Right ventricle myocardium inferior (tissue), 1 donor: ENCODE measurements around the gene SH3TC1. TPM values are rescaled to one million over a fixed set of nuclear protein-coding genes. Genes with fewer than 3 reads are reported as not detected.

ENCODE experiments used
- ATAC-seq: fragments of 200-7000 bp; cut with Tn5 transposase; one replicate; pipeline ENCODE4 v1.9.1; 2020; ENCODE audit warnings: mild to moderate bottlenecking, moderate library complexity
- DNase-seq: peaks from one replicate; pipeline ENCODE4 v3.0.0; 2021; ENCODE audit errors: missing footprints
- intact Hi-C: fragments of 100-400 bp; cut with DNase I; formaldehyde crosslinking; loops from one replicate; pipeline ENCODE4 v1.11.0; 2022
- total RNA-seq: library from RNA; stranded (reverse); fragmentation: NEBNext Ultra II Directional; extraction: Animal tissue kit (Norgen Biotek cat#: 25700); gene quantifications from one replicate; pipeline ENCODE4 v1.2.1, GENCODE V29; 2021
- donor health status: DM: no; HTN: yes; CAD: no; lungs with severe emphysema.

SH3TC1 gene
- total RNA-seq, 1 donor from 2014 or later, result 11.2 TPM

DNA sequence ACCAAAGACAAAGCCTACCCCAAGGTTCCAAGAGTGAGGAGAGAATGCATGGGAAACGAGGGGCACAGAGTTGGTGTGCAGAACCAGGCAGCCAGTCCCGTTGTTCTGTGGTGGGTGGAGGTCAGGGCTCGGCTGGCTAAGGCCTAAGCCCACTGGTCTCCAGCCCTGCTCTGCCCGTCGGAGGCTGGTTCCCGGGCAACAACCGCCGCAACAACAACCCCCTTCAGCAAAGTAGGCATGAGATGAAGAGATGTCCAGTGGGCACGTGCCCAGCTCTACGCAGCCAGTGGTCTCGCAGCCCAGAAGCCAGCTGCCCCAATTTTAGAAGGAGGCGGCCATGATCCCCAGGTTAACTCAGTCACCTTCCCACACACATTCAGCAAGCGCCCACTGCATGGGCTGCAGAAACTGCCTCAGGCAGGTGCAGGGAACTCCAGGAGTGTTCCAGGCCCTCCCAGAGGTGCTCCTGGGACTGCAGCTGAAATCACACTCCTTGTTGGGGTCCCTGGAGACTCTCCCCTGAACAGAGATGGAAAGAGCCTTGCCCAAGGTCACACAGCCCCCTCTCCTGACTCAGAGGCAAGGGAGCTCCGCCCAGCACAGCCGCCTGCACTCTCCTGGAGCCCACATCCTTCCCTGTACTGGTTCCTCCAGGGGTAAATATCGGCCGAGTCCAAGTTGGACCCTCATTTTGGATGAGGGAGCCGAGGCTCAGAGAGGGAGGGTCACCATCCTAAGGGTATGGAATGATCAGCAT, 45.1 kb downstream of the SH3TC1 start:
- intact Hi-C loops, result loop anchor here (5.0 kb wide), 2 partner anchors 62 to 348 kb away; partner anchors contain the start of gene CPZ
- ATAC-seq, result no peak
- peak; percentile 35 for DNase-seq

DNA sequence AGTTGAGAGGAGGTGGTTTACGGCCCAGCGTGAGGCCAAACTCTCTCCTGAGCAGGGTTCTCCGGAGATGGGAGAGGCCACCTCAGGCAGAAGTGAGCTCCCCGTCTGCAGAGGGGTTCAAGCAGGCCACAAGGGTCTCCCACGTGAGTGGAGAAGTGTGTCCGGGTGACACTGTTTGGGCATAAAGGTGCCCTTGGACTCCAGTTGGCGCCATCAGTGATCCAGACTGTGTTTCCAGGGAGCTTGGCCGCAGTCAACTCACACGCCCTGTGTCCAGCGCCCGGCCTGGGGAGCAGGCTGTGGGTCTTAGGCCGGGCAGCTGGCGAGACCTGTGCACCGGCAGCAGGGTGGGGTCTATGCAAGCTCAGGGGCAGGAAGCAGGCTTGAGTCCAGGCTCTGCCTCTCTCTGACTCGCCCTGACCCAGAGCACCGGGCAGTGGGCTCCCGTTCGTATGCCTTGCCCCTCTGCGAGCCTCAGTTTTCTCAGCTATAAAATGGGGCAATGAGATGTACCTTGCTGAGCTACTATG, 45.9 kb downstream of the SH3TC1 start:
- DNase-seq, result peak; percentile 43
- intact Hi-C loops, result loop anchor here (5.0 kb wide), 2 partner anchors 63 to 347 kb away; partner anchors contain the start of gene CPZ
- no peak for ATAC-seq

DNA sequence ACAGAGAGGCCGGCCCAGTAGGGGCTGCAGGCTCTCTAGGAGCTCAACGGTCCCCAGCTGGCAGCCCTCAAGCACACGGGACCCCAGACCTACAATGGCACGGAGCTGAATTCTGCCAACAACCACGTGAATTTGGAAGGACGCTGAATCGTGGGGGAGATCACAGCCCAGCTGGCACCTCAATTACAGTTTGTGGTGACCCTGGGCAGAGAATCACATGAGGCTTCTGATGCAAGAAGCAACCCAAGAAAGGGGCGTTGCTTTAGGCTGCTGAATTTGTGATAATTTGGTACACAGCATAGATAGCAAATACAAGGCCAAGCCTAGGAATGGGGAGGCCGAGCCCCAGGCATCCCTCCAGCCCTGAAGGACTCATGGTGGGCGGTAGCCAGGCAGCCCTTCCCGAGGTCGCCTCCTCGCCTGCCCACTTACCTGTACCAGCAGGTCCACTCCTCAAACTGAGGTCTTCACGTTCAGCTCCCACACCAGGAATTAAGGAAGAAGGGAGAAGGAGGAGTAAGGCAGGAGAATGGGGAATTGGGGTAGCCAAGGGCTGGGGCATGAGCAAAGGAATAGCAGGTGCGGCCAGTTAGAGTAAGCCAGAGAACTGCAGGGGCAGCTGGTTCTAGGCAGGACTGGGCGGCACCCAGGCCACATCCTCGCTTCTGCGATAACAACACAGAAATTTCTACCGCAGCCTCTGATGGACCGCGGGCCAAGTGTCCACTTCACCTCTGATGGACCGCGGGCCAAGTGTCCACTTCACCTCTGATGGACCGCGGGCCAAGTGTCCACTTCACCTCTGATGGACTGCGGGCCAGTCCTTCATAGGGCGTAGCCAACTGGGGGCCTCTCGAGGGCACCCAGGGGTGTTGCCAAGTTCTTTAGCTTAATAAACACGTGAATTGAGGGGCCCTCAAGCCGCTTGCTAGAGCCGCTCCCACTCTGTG, 47.1 kb downstream of the SH3TC1 start:
- intact Hi-C loops, result no loop called here
- DNase-seq (peak; percentile 45), ATAC-seq (no peak)

DNA sequence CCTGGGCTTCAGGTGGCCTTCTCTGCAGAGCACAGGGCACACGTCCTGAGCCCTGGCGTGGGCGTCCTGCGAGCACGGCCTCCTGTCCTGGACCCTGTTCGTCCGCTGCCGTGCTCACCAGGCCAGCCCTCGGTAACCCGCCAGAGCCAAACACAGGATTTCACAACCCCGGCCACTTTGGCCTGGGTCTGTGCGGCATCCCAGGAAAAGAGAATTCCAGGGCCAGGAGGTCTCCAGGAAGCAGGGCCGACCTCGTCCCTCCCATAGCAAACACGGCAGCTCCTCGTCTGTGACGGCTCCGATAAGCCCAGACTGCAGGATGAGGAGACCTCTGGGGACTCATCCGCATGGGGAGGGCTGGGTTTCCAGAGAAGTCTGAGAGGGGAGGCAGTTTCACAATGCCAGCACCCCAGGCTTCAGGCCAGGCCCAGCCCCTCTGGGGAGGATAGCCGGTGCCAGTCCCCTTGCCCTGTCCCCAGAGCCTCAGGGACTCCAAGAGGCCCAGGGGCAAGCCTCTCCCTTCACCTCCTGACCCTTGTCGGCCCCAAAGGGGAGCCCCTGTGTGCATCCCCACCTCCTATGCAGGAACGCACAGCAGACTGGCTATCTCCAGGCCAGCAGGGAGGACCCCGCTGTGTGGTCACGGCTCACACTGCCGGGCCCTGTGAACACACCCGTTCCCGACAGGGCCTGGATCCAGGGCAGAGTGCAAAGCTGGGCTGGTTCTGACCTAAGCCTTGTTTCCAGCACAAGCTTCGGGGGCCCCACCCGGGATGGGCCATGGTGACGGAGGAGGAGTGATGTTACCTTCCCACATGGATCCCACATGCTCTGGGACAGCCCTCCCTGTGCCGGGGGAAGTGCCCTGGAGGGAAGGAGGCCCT, 48.2 kb downstream of the SH3TC1 start:
- intact Hi-C loops, result no loop called here
- ATAC-seq (peak; percentile 88), DNase-seq (peak; percentile 88)

DNA sequence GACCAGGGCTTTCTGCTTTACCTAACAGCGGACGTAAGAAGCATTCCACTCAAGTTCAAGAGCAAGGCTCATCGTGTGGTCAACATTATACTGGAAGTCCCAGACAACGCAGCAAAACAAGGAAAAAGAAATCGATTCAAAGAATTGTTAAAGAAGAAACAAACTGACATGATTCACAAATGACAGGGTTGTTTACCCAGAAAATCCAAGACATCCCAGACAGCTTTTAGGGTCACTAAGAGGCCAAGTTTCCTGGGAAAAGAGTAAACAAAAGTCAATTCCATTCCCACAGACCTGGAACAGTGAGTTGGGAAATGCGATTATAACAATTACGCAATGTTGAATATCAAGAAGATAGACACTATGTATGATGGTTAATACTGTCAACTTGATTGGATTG, 49.0 kb downstream of the SH3TC1 start:
- DNase-seq (no peak), ATAC-seq (no peak)
- intact Hi-C loops, result no loop called here

DNA sequence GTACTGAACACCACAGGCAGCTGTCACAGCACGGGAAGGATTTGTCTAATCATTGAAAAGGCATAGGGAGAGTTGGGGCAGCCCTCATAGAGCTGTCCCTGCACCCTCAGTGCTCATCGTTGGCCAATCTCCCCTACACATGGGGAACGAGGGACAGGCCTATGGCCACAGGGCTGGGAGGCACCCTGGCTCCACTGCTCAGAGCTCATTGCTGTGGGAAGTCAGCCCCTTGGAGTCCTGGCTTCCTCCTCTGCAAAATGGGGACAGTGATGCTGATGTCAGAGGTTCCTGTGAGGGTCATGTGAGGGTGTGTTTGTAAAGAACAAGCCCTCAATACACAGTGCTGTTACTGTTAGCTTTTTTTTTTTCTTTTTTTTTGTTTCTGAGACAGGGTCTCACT, 51.1 kb downstream of the SH3TC1 start:
- intact Hi-C loops, result no loop called here
- ATAC-seq, result no peak
- DNase-seq, result peak; percentile 49

DNA sequence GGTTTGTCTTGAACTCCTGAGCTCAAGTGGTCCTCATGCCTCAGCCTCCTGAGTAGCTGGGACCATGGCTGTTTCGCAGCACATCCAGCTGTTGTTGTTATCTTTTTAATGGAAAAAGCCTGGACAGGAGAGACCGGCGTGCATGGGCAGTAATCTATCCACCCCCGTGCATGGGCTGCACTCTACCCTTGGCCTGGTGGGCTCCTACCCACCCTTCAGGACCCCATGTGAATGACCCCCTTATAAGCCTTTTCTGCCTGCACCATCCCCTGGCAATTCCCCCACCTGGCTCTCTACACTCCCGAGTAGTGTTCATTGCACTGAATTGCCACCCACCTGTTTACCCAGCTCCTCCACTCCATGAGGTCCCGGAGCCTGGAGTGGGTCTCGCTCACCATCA, 51.5 kb downstream of the SH3TC1 start:
- DNase-seq (no peak), ATAC-seq (no peak)
- intact Hi-C loops, result no loop called here

DNA sequence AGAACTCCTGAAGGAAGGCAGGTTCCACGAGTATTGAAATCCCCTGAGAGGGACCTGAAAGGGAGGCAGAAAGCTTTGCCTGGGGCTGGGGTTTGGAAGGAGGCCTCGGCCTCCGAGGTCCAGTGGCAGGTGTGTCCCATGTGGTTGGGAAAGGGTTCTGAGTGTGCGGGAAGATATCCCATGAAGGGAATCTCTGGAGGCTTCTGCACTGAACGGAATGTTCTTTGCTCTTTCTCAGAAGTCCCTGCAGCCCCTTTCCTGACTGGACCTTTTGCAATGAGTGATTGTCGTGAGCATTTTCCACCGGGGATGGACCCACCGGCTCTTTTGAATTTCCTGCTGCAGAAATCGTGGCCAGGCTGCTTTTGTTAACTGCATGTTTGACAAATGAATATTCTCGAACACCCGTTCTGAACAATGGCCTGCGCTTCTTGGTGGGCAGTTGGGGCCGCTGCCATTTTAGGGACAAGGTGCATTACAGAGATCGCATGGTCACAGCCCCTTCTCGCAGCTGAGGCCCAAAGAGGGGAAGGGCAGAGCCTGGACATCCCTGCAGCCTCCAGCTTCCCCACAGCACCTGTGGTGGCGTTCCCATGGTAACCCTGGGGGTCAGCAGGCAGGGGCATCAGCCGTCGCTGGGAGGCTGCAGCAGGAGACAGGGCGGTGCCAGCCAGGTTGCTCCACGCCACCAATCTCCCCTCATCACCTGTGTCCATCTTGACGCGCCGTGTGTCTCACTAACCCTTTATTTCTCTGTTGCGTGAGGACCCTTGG, 52.2 kb downstream of the SH3TC1 start:
- intact Hi-C loops, result no loop called here
- DNase-seq, result peak; percentile 39
- no peak for ATAC-seq

DNA sequence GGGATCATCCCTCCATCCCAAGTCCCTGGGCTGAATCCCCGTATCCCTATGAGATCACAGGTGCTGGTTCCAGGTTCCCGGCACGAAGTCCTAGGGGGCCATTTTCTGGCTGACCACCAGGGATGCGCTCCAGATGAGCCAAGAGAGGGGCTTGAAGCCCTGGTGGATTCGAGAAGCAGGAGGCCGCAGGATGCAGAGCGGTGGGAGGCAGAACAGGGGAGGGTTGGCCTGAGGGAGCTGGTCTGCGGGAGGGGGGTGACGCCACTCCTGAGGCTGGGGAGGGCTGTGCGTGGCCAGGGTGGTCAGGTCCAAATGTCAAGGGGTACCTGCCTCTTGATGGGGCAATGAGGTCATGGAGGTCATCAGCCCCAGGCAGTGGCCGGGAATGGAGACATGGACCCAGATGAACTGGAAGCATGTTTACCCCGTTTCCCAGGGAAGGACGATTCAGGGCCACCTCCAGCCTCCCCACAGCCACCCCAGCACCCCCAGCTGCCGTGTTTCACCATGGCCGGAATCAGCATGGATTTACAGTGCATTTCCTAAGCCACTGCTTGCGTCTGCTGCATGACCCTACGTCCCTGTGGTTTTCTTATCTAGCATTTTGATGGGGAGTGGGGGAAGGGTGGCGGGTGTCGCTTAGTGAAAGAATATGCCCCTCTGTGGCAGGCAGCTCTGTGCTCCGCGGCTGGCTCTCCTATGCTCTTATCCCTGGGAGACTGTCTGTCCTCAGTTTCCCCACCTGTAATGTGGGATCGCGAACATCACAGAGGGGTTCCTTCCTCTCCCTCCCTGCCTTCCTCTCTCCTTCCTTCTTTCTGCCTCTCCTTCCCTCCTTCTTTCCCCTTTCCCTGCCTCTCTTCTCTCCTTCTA, 53.4 kb downstream of the SH3TC1 start:
- peak; percentile 59 for DNase-seq
- intact Hi-C loops, result no loop called here
- no peak for ATAC-seq

DNA sequence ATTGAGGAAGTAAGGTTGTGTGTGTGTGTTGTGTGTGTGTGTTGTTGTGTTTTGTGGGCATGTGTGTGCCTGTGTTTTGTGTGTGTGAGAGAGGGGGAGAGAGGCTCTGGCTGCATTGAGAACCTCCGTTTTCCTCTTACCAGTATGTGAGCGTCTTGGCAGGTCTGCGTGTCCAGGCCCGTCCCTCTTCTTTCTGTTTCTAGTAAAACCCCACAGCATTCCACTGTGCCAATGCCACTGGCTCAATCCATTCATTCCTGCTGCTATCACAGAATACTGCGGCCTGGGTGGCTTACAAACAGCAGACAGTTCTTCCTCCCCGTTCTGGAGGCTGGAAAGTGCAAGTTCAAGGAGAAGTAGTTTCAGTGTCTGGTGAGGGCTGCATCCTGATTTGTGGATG, 55.0 kb downstream of the SH3TC1 start:
- no peak for DNase-seq
- intact Hi-C loops, result no loop called here
- no peak for ATAC-seq

DNA sequence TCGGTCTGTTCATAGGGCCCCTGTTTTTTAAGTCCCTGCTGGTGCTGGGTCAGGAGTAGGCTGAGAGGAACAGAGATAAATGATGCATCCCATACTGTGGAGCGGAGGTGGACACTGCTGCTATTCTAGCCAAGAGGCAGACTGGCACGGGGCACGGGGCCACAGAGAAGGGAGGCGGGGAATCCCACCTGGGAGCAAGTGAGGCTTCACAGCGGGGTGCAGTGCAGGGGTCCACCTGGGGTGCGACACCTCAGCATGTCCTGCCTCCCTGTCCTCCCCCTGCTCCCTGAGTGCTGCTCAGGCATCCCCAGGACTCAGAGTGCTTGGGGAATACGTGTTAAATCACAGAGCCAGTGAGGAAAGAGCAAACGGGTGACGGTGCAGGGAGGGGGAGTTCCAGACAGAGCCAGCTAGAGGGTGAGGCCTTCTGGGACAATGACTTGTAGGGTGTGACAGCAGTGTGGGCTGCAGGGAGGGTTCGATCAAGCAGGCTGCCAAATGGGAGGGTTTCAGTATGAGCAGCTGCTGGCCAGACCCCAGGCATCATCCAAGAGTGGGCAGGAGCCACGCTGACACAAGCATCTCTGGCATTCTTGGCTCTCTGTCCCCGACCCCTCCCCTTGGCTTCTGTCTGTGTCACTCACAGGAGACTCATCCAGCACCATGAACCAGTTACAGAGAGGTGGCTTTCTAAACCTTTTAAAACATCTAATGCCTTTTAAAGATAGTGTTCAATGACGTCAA, 56.8 kb downstream of the SH3TC1 start:
- DNase-seq, result peak; percentile 77
- intact Hi-C loops, result no loop called here
- ATAC-seq, result peak; percentile 76

DNA sequence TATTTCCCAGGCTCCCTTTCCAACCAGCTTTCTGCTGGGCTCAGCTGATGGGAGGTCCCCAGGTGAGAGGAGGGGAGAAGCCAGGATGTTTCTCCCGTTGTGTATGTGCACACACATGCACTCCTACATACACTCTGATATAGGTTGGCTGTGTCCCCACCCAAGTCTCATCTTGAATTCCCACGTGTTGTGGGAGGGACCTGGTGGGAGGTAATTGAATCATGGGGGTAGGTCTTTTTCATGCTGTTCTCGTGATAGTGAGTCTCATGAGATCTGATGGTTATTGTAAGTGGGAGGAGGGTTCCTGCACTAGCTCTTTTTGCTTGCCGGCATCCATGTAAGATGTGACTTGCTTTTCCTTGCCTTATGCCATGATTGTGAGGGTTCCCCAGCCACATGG, 58.8 kb downstream of the SH3TC1 start:
- intact Hi-C loops, result no loop called here
- DNase-seq (no peak), ATAC-seq (no peak)

DNA sequence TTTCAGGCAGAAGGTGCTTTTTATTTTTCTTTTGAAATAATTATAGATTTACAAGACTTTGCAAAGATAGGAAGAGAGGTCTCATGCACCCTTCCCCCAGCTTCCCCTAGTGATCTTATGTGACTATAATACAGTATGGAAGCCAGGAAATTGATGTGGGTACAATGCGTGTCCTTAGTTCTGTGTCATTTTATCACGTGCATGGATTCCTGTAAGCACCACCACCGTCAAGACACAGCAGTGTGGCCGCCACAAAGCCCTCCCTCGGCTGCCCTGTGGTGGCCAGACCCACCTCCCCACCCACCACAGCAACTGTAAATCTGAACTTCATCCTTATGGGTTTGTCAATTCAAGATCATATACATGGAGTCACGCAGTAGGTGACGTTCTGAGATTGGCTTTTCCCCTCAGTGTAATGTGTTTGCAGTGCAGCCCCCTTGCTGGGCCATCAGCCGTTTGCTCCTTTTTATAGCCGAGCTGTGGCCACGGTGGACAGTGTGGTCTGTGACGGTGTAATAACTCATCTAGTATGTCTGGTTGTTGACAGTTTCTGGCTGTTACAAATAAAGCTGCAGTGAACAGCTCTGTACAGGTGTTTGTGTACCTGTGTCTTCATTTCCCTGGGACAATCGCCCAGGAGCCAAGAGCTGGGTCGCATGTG, 59.6 kb downstream of the SH3TC1 start:
- ATAC-seq, result no peak
- no peak for DNase-seq
- intact Hi-C loops, result no loop called here

DNA sequence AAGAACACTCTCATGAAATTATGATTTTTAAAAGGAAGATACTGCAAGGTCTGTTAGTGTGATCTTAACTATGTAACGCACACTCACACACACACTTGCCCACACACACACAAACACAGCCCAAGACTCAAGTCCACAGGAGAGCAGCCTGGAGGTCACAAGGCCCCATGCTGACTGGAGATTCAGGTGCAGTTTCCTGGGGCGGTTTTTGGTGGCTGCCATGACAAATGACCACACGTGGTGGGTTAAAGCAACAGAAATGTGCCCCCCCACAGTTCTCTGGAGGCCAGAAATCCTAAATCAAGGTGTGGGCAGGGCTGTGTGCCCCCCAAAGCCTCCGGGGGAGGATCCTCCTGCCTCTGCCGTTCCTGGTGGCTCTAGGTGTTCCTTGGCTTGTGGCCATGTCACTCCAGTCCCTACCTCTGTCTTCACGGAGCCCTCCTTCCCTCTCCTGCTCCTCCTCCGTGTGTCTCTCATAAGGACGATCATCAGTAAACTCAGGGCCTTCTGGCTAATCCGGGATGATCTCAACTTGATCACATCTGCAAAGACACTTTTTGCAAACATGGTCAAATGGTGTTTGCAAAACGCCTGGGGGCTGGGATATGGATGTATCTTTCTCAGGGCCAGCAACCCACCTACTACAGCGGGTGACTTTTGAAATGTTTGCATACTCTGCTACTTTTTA, 60.8 kb downstream of the SH3TC1 start:
- intact Hi-C loops, result no loop called here
- ATAC-seq, result no peak
- no peak for DNase-seq

DNA sequence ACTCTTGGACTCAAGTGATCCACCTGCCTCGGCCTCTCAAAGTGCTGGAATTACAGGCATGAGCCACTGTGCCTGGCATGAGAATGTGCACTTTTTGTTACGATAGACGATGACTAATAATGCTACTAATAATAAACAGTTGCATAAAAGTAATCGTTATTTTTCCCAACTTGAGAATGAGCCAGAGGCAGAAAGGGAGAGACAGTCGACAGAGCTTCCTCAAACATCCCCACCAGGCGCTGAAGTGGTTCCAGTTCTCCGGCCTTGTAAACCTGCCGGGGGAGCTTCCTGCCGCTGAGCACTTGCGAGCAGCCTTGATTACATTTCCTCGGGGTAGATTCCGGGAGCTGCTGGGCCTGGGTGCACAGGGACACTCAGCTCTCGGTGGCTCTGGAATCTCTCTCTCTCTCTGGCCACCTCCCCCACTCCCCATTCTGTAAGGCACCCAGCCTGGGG, 61.6 kb downstream of the SH3TC1 start:
- intact Hi-C loops, result no loop called here
- no peak for ATAC-seq
- DNase-seq, result no peak
